Effector CD4-positive, alpha-beta T cell (primary cell): ENCODE results near the gene RAE1.
"Not testable (repeated sequence)": the region's sequence is repeated elsewhere in the genome, so short reads cannot be mapped to it uniquely, and the experiment has no call there.

Experiments used
- DNase-seq: peaks from one replicate; pipeline ENCODE4 v3.0.0-alpha.2; 2020

Gene RAE1

GRCh38 chr20:57326667-57327455 is 24.2 kb upstream of the RAE1 start:
- DNase-seq: no peak

- DNase-seq: no peak
Measured at GRCh38 chr20:57327820-57328219, 23.2 kb upstream of the RAE1 start.

GRCh38 chr20:57329608-57330221 is 21.3 kb upstream of the RAE1 start, which contains the start of gene SPO11:
TSS of gene SPO11 (plus strand) at chr20:57329803. CDS start at chr20:57329868, 65 bp downstream.
- DNase-seq: no peak

- DNase-seq: no peak
Measured at GRCh38 chr20:57330998-57331397, 20.1 kb upstream of the RAE1 start.

GRCh38 chr20:57332105-57333089 is 18.7 kb upstream of the RAE1 start:
- no peak for DNase-seq

- no peak for DNase-seq
Measured at GRCh38 chr20:57335392-57335791, 15.7 kb upstream of the RAE1 start.

GRCh38 chr20:57341663-57342062 is 9.4 kb upstream of the RAE1 start:
- DNase-seq: no peak

- DNase-seq: no peak
Measured at GRCh38 chr20:57342829-57343228, 8.2 kb upstream of the RAE1 start.

- peak; percentile 60 for DNase-seq
Measured at GRCh38 chr20:57346477-57346876, 4.6 kb upstream of the RAE1 start.

GRCh38 chr20:57347393-57347792 is 3.7 kb upstream of the RAE1 start:
- no peak for DNase-seq

- not testable (repeated sequence) for DNase-seq
Measured at GRCh38 chr20:57348200-57348921, 2.7 kb upstream of the RAE1 start.

- DNase-seq: not testable (repeated sequence)
Measured at GRCh38 chr20:57348922-57349574, 2.0 kb upstream of the RAE1 start.

- no peak for DNase-seq
Measured at GRCh38 chr20:57350081-57350710, 859 bp upstream of the RAE1 start.

- DNase-seq: not testable (repeated sequence)
Measured at GRCh38 chr20:57350726-57351041, 371 bp upstream of the RAE1 start.

- no peak for DNase-seq
Measured at GRCh38 chr20:57352305-57352704, 1.2 kb downstream of the RAE1 start.

- no peak for DNase-seq
Measured at GRCh38 chr20:57353351-57353750, 2.3 kb downstream of the RAE1 start.

GRCh38 chr20:57361517-57361916 is 10.5 kb downstream of the RAE1 start:
- DNase-seq: no peak

- no peak for DNase-seq
Measured at GRCh38 chr20:57364451-57364850, 13.4 kb downstream of the RAE1 start.

GRCh38 chr20:57369596-57369995 is 18.5 kb downstream of the RAE1 start:
- DNase-seq: no peak

- DNase-seq: no peak
Measured at GRCh38 chr20:57370316-57370715, 19.3 kb downstream of the RAE1 start.

- DNase-seq: no peak
Measured at GRCh38 chr20:57371363-57371762, 20.3 kb downstream of the RAE1 start.

- no peak for DNase-seq
Measured at GRCh38 chr20:57372157-57372556, 21.1 kb downstream of the RAE1 start.
